Hematopoietic multipotent progenitor cell (in vitro differentiated cells): ENCODE measurements around the gene TRNP1. TPM values are rescaled to one million over a fixed set of nuclear protein-coding genes. Genes with fewer than 3 reads are reported as not detected.

Experiments used
- total RNA-seq: library from RNA; depleted of rRNA; stranded (reverse); fragments of >200 nt; gene quantifications from one replicate; pipeline ENCODE4 v1.2.3, GENCODE V29; 2012

The TRNP1 gene
- total RNA-seq, 1 donor, result under 0.01 TPM

Other genes with a start within 250 kb of the TRNP1 start
- gene PIGV, start 205.7 kb upstream of the TRNP1 start, total RNA-seq, result 45.5 TPM
- gene ZDHHC18, start 167.0 kb upstream of the TRNP1 start, total RNA-seq, result 23.7 TPM
- gene SFN, start 130.5 kb upstream of the TRNP1 start, total RNA-seq, result 0.54 TPM
- 25.6 TPM for gene GPN2, start 103.4 kb upstream of the TRNP1 start, total RNA-seq
- gene GPATCH3, start 93.2 kb upstream of the TRNP1 start, total RNA-seq, result 11.6 TPM
- gene NR0B2, start 79.7 kb upstream of the TRNP1 start, total RNA-seq, result not detected
- gene NUDC, start 71.9 kb upstream of the TRNP1 start, total RNA-seq, result 21.8 TPM
- gene KDF1, start 33.2 kb upstream of the TRNP1 start, total RNA-seq, result under 0.01 TPM
- 0.27 TPM for gene TENT5B, start 19.2 kb downstream of the TRNP1 start, total RNA-seq
- 6.7 TPM for gene SLC9A1, start 161.4 kb downstream of the TRNP1 start, total RNA-seq
- 58.2 TPM for gene WDTC1, start 240.9 kb downstream of the TRNP1 start, total RNA-seq